H1 (cell line): ENCODE measurements around the gene NAA38. TPM values are rescaled to one million over a fixed set of nuclear protein-coding genes. Genes with fewer than 3 reads are reported as not detected.

ENCODE experiments used
- CTCF ChIA-PET: fragments of 300-600 bp; sonication (Branson Sonifier 250); formaldehyde crosslinking; loops from one replicate; lab custom pipeline; 2021; ENCODE audit not compliant: partially characterized antibody; lab: Charles Lee
- POLR2A ChIA-PET: fragments of 300-600 bp; sonication (Branson Sonifier 250); formaldehyde crosslinking; loops from one replicate; lab custom pipeline; 2021; ENCODE audit warnings: inconsistent platforms; ENCODE audit not compliant: partially characterized antibody; lab: Charles Lee
- DNase-seq, 2 experiments: peaks; one replicate each; pipeline versions ENCODE4 v3.0.0 to v3.0.0-alpha.2; 2010 to 2022; ENCODE audit warnings: low spot score in 2 of 2, low read depth in 1 of 2, mixed read lengths in 1 of 2
- FAIRE-seq: peaks from 2 replicates; lab custom pipeline; 2011; peaks lifted over from hg19 to GRCh38; lab: Jason Lieb, UNC
- H2AFZ ChIP-seq: 2 replicates; pipeline ENCODE4 v1.8.1; 2012; ENCODE audit warnings: low read length, inconsistent platforms
- H2AK5ac ChIP-seq: 2 replicates; pipeline ENCODE4 v1.6.1; 2013; ENCODE audit warnings: low read depth, low read length
- H2BK120ac ChIP-seq: replicated peaks from 2 replicates; pipeline ENCODE3; 2013; ENCODE audit warnings: low read depth, low read length, inconsistent platforms
- H2BK12ac ChIP-seq: 2 replicates; pipeline ENCODE4 v1.6.1; 2013; ENCODE audit warnings: low read depth, low read length
- H2BK15ac ChIP-seq: 2 replicates; pipeline ENCODE4 v1.6.1; 2013; ENCODE audit warnings: low read length
- H2BK20ac ChIP-seq: 2 replicates; pipeline ENCODE4 v1.6.1; 2013; ENCODE audit warnings: low read length
- H2BK5ac ChIP-seq: 2 replicates; pipeline ENCODE4 v1.6.1; 2013; ENCODE audit warnings: low read depth, low read length
- H3K14ac ChIP-seq: 2 replicates; pipeline ENCODE4 v1.6.1; 2013; ENCODE audit warnings: inconsistent platforms; ENCODE audit not compliant: insufficient read length
- H3K18ac ChIP-seq: 2 replicates; pipeline ENCODE4 v1.6.1; 2013; ENCODE audit warnings: low read length; ENCODE audit errors: extremely low read depth
- H3K23ac ChIP-seq: 2 replicates; pipeline ENCODE4 v1.6.1; 2013; ENCODE audit warnings: inconsistent platforms; ENCODE audit not compliant: insufficient read length
- H3K23me2 ChIP-seq: 2 replicates; pipeline ENCODE4 v1.6.1; 2013; ENCODE audit warnings: low read depth, low read length
- H3K27ac ChIP-seq: 2 replicates; pipeline ENCODE4 v1.6.1; 2011; ENCODE audit warnings: low read depth, low read length, inconsistent platforms
- H3K27me3 ChIP-seq, 4 experiments: replicated peaks in 1 of 4; 1 replicate in 1 of 4; 2 replicates in 3 of 4; pipeline versions ENCODE4 v1.6.1 to v1.8.1; 2011 to 2013; ENCODE audit warnings: low read length in 3 of 4, mild to moderate bottlenecking in 3 of 4, inconsistent platforms in 2 of 4, mixed read lengths in 2 of 4, moderate library complexity in 1 of 4; ENCODE audit not compliant: control insufficient read depth in 3 of 4, insufficient read depth in 3 of 4; ENCODE audit errors: extremely low read depth in 1 of 4
- H3K36me3 ChIP-seq, 4 experiments: 2 replicates each; pipeline versions ENCODE4 v1.6.1 to v1.8.1; 2011 to 2013; ENCODE audit warnings: mild to moderate bottlenecking in 4 of 4, low read length in 3 of 4, moderate library complexity in 2 of 4, control low read depth in 1 of 4, inconsistent platforms in 1 of 4; ENCODE audit not compliant: insufficient read depth in 4 of 4, control insufficient read depth in 2 of 4
- H3K4ac ChIP-seq: replicated peaks from 2 replicates; pipeline ENCODE3; 2013; ENCODE audit warnings: low read length, low read depth, mixed read lengths, inconsistent platforms; ENCODE audit not compliant: insufficient read length
- H3K4me1 ChIP-seq, 4 experiments: replicated peaks in 1 of 4; 1 replicate in 1 of 4; 2 replicates in 3 of 4; pipeline versions ENCODE4 v1.6.1 to v1.8.1; 2011 to 2013; ENCODE audit warnings: low read length in 3 of 4, inconsistent platforms in 2 of 4, mixed read lengths in 1 of 4; ENCODE audit not compliant: insufficient read depth in 4 of 4, control insufficient read depth in 3 of 4
- H3K4me2 ChIP-seq, 2 experiments: 2 replicates each; pipeline versions ENCODE4 v1.6.1 to v1.8.1; 2011 to 2013; ENCODE audit warnings: low read depth in 2 of 2, low read length in 2 of 2, control low read depth in 1 of 2, inconsistent platforms in 1 of 2, mild to moderate bottlenecking in 1 of 2; ENCODE audit not compliant: insufficient read depth in 1 of 2
- H3K4me3 ChIP-seq, 4 experiments: fragments of 200-600, 300-600 bp in 1 of 4; sonication (generic), shearing (Covaris generic), sonication (Bioruptor Twin) in 1 of 4; 2 replicates each; pipeline versions ENCODE4 v1.5.1 to v1.8.1; 2011 to 2016; ENCODE audit warnings: low read length in 4 of 4, low read depth in 3 of 4, control low read depth in 2 of 4, inconsistent platforms in 2 of 4, mild to moderate bottlenecking in 2 of 4, mixed read lengths in 1 of 4, moderate library complexity in 1 of 4; ENCODE audit not compliant: insufficient read depth in 2 of 4; ENCODE audit errors: extremely low read depth in 1 of 4
- H3K56ac ChIP-seq: replicated peaks from 2 replicates; pipeline ENCODE3; 2013; ENCODE audit warnings: low read depth, mild to moderate bottlenecking, mixed read lengths, low read length, inconsistent platforms; ENCODE audit not compliant: insufficient read length
- H3K79me1 ChIP-seq: 2 replicates; pipeline ENCODE4 v1.6.1; 2013; ENCODE audit warnings: low read depth, low read length, control low read depth
- H3K79me2 ChIP-seq, 2 experiments: 2 replicates each; pipeline versions ENCODE4 v1.6.1 to v1.8.1; 2012 to 2013; ENCODE audit warnings: low read length in 2 of 2, mild to moderate bottlenecking in 2 of 2, inconsistent platforms in 1 of 2; ENCODE audit not compliant: insufficient read depth in 2 of 2, control insufficient read depth in 1 of 2
- H3K9ac ChIP-seq, 4 experiments: replicated peaks in 1 of 4; 1 replicate in 1 of 4; 2 replicates in 3 of 4; pipeline versions ENCODE4 v1.6.1 to v1.8.1; 2011 to 2013; ENCODE audit warnings: low read depth in 3 of 4, low read length in 3 of 4, control low read depth in 2 of 4, mild to moderate bottlenecking in 2 of 4, moderate library complexity in 2 of 4, inconsistent platforms in 1 of 4; ENCODE audit errors: extremely low read depth in 1 of 4
- H3K9me3 ChIP-seq, 2 experiments: 2 replicates each; pipeline versions ENCODE4 v1.6.1 to v1.8.1; 2012 to 2013; ENCODE audit warnings: mild to moderate bottlenecking in 2 of 2, moderate library complexity in 2 of 2, control low read depth in 1 of 2, inconsistent platforms in 1 of 2, low read depth in 1 of 2, low read length in 1 of 2, mixed read lengths in 1 of 2; ENCODE audit not compliant: insufficient read depth in 2 of 2
- H4K20me1 ChIP-seq, 2 experiments: replicated peaks in 1 of 2; 2 replicates each; pipeline versions ENCODE3 to v1.8.1; 2011 to 2013; ENCODE audit warnings: inconsistent platforms in 2 of 2, low read length in 2 of 2, mild to moderate bottlenecking in 1 of 2; ENCODE audit not compliant: insufficient read depth in 2 of 2, control insufficient read depth in 1 of 2
- H4K5ac ChIP-seq: 2 replicates; pipeline ENCODE4 v1.6.1; 2013; ENCODE audit warnings: low read length, low read depth, mixed read lengths, inconsistent platforms; ENCODE audit not compliant: insufficient read length
- H4K8ac ChIP-seq: 2 replicates; pipeline ENCODE4 v1.8.0; 2013; ENCODE audit warnings: mild to moderate bottlenecking, moderate library complexity, low read length, inconsistent platforms; ENCODE audit not compliant: insufficient read depth; ENCODE audit errors: extremely low read depth
- H4K91ac ChIP-seq: replicated peaks from 2 replicates; pipeline ENCODE3; 2013; ENCODE audit warnings: low read length, mixed read lengths, inconsistent platforms; ENCODE audit not compliant: insufficient read length
- CBX8 ChIP-seq: fragments of 300-800, 300-1000 bp; sonication (generic); IDR thresholded peaks from 2 replicates; pipeline ENCODE4 v1.7.1; 2016; ENCODE audit warnings: low read depth, low read length, borderline replicate concordance
- FOSL1 ChIP-seq: IDR thresholded peaks from 2 replicates; pipeline ENCODE4 v1.6.1; 2011; ENCODE audit warnings: mild to moderate bottlenecking, low read depth, low read length, moderate library complexity; ENCODE audit not compliant: insufficient read depth
- KDM4A ChIP-seq: IDR thresholded peaks from one replicate; pipeline ENCODE4 v1.7.1; 2012; ENCODE audit warnings: low read depth, mild to moderate bottlenecking, moderate library complexity, low read length, inconsistent platforms; ENCODE audit not compliant: severe bottlenecking
- SRF ChIP-seq: IDR thresholded peaks from 2 replicates; pipeline ENCODE4 v1.6.1; 2011; ENCODE audit warnings: mild to moderate bottlenecking, low read depth, low read length, moderate library complexity
- WGBS, 2 experiments: shearing (Covaris generic) in 1 of 2; methylation state at CpG; one replicate each; pipeline versions ENCODE4 v1.1.6 to v1.1.7; 2013 to 2015; ENCODE audit warnings: low lambda C conversion rate in 2 of 2, mixed read lengths in 2 of 2, inconsistent platforms in 1 of 2, low coverage in 1 of 2, missing lambda C conversion rate in 1 of 2; ENCODE audit not compliant: insufficient replicate concordance in 2 of 2, insufficient coverage in 1 of 2, insufficient read length in 1 of 2; ENCODE audit errors: extremely low coverage in 1 of 2, missing lambda C conversion rate in 1 of 2; 5-methylcytosine and 5-hydroxymethylcytosine counted together
- polyA plus RNA-seq, 7 experiments: library from polyadenylated mRNA; depleted of rRNA in 3 of 7; stranded (reverse) in 5 of 7; unstranded in 2 of 7; fragments of >200 nt in 5 of 7; fragments of 200-250 nt in 2 of 7; gene quantifications; 1 replicate in 5 of 7; 2 replicates in 1 of 7; 4 replicates in 1 of 7; pipeline versions ENCODE4 v1.2.1 to v1.2.3, GENCODE V29; 2011 to 2013; ENCODE audit warnings: missing spikeins in 2 of 7, mixed read lengths in 2 of 7
- total RNA-seq: library from RNA; stranded (reverse); fragmentation: NEBNext Ultra II Directional; extraction: Animal tissue kit (Norgen Biotek cat#: 25700); gene quantifications from 2 replicates; pipeline ENCODE4 v1.2.1, GENCODE V29; 2021
- TF ChIP-seq, protein P1 (sequence below): IDR thresholded peaks from 2 replicates; pipeline ENCODE4 v1.6.1; 2011; ENCODE audit warnings: low read depth, mild to moderate bottlenecking, low read length; ENCODE audit not compliant: insufficient read depth
- TF ChIP-seq, protein P2 (sequence below): IDR thresholded peaks from 2 replicates; pipeline ENCODE4 v1.6.1; 2012; ENCODE audit warnings: low read length, inconsistent platforms
- TF ChIP-seq, protein P3 (sequence below): IDR thresholded peaks from 2 replicates; pipeline ENCODE4 v1.6.1; 2011; ENCODE audit warnings: low read length, improper control_type of control experiment

Gene NAA38
- total and polyA plus RNA-seq, 2 of the 8 experiments (the other 6 are each of a cell fraction or from before 2014, with no cell fraction given): 30.2 to 109 TPM

DNA sequence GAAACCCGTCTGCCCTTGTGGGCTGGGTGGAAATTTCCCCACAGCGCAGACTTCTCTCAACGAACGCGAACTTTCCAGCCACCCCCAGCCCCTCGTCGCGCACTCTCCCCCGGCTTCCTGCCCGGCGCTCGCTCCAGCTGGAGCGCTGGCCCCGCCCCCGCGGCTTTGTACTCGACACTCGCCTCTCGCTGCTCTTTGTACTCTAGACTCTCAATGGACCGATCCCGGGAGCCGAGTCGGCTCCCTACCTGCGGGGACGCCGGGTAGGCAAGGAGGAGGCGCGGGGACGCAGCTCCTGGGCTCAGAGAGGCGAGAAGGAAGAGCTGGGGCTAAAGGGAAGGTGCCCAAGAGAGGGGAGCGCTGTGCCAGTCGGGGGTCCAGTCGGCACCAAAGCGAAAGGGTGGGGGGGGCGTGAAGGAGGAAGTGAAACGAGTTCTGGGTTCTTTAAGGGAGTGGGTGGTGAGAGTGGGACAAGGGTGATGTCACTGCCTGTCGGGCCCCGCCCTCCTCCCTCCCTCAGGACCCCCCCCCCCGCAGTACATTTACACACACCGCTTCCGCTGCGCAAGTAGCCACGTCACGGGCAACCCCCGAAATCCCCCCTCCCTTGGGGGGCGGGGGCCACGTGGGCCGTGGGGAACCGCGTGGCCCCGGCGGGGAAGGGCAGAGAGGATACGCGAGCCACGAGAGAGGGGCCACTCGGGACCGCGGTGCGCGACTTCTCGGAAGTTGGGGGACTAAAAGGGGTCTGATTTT lies 13.6 kb downstream of the NAA38 start:
- no peak overlapping the region for H4K91ac ChIP-seq
- no peak for FAIRE-seq
- 0% methylated on average over 13 of the region's 61 CpGs; no CpG with 5 or more reads in 1 of the 2 experiments for WGBS, 2 experiments
- H3K23ac ChIP-seq: no peak overlapping the region
- H2BK12ac ChIP-seq: no peak overlapping the region; the same call in 1 of the 2 replicates
- peaks cover 12 to 41% of the 10 kb centered on the region in 2 experiments for H4K20me1 ChIP-seq
- no peak overlapping the region for H3K56ac ChIP-seq
- no peak overlapping the region for H2AK5ac ChIP-seq
- H3K4me1 ChIP-seq: peaks cover 6 to 21% (median 14%) of the 10 kb centered on the region in 4 experiments
- ChIA-PET POLR2A (interaction anchor here (0.6 to 4.2 kb wide), 5 partner anchors 8 to 140 kb away, joined by 3 to 22 read pairs (median 18); partner anchors contain the start of genes CYB5D1, NAA38 and TMEM88), CTCF (interaction anchor here (0.6 to 2.1 kb wide), 9 partner anchors 8 to 143 kb away, joined by 3 to 6 read pairs (median 4); partner anchors contain the start of gene EFNB3)
- H2BK15ac ChIP-seq: 0 out of 2 replicates have a peak overlapping the region, but pooled peaks have one; percentile 29
- H2AFZ ChIP-seq: no peak overlapping the region
- H2BK5ac ChIP-seq: peak overlapping the region; percentile 78; the same call in 1 of the 2 replicates
- H3K4me2 ChIP-seq: peak overlapping the region; percentile 96 to 100
- H3K27me3 ChIP-seq: peaks cover 18 to 48% (median 45%) of the 10 kb centered on the region in 4 experiments
- peaks cover 34% of the 10 kb centered on the region for H3K23me2 ChIP-seq
- no peaks in the 10 kb centered on the region; a peak in 1 of 8 replicates for H3K36me3 ChIP-seq
- no peak overlapping the region for H4K5ac ChIP-seq
- peak overlapping the region; percentile 70 to 98 (median 86) for H3K4me3 ChIP-seq
- no peaks in the 10 kb centered on the region for H3K9me3 ChIP-seq
- peak overlapping the region; percentile 83 for H3K18ac ChIP-seq
- peak in 1 of 2 experiments; percentile 93 for DNase-seq
- no peak overlapping the region; the same call in 1 of the 2 replicates for H4K8ac ChIP-seq
- no peak overlapping the region for H3K4ac ChIP-seq
- no peak overlapping the region for H3K27ac ChIP-seq
- no peak overlapping the region for H3K14ac ChIP-seq
- H2BK120ac ChIP-seq: no peak overlapping the region
- no peak overlapping the region for H2BK20ac ChIP-seq
- no peaks in the 10 kb centered on the region for H3K79me2 ChIP-seq
- no peaks in the 10 kb centered on the region for H3K79me1 ChIP-seq
- H3K9ac ChIP-seq: peak overlapping the region in 2 of 4 experiments; percentile 23 to 58; a peak in 4 of 7 replicates
- TF ChIP-seq KDM4A (peak; percentile 15), CBX8 (no peak), SRF (no peak), FOSL1 (no peak)
- TF ChIP-seq, protein P1, sequence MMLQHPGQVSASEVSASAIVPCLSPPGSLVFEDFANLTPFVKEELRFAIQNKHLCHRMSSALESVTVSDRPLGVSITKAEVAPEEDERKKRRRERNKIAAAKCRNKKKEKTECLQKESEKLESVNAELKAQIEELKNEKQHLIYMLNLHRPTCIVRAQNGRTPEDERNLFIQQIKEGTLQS: no peak
- TF ChIP-seq, protein P2, sequence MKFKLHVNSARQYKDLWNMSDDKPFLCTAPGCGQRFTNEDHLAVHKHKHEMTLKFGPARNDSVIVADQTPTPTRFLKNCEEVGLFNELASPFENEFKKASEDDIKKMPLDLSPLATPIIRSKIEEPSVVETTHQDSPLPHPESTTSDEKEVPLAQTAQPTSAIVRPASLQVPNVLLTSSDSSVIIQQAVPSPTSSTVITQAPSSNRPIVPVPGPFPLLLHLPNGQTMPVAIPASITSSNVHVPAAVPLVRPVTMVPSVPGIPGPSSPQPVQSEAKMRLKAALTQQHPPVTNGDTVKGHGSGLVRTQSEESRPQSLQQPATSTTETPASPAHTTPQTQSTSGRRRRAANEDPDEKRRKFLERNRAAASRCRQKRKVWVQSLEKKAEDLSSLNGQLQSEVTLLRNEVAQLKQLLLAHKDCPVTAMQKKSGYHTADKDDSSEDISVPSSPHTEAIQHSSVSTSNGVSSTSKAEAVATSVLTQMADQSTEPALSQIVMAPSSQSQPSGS: no peak
- TF ChIP-seq, protein P3, sequence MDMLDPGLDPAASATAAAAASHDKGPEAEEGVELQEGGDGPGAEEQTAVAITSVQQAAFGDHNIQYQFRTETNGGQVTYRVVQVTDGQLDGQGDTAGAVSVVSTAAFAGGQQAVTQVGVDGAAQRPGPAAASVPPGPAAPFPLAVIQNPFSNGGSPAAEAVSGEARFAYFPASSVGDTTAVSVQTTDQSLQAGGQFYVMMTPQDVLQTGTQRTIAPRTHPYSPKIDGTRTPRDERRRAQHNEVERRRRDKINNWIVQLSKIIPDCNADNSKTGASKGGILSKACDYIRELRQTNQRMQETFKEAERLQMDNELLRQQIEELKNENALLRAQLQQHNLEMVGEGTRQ: no peak
